PC-3 (cell line): ENCODE results near the gene LMAN2. TPM values are rescaled to one million over a fixed set of nuclear protein-coding genes. Genes with fewer than 3 reads are reported as not detected.

Experiments used
- ATAC-seq: fragments of 200-7000 bp; cut with Tn5 transposase; 2 replicates; pipeline ENCODE4 v1.9.1; 2020; ENCODE audit warnings: mild to moderate bottlenecking, moderate library complexity
- BruUV-seq: library from RNA; stranded (reverse); fragments of 400-500 nt; replicated peaks from 2 replicates; lab custom pipeline; 2021; lab: Mats Ljungman, UMichigan
- CTCF ChIA-PET: fragments of 300-600 bp; sonication (Branson Sonifier 250); formaldehyde crosslinking; loops from one replicate; lab custom pipeline; 2022; ENCODE audit warnings: antibody characterized with exemption; lab: Charles Lee
- POLR2A ChIA-PET: fragments of 300-600 bp; sonication (Branson Sonifier 250); formaldehyde crosslinking; loops from one replicate; lab custom pipeline; 2022; ENCODE audit warnings: antibody characterized with exemption; ENCODE audit not compliant: unreplicated experiment; lab: Charles Lee
- DNase-seq: peaks from one replicate; pipeline ENCODE4 v3.0.0-alpha.2; 2015
- H2AFZ ChIP-seq: fragments of 300-600 bp; sonication (generic); 2 replicates; pipeline ENCODE4 v1.6.0; 2016; ENCODE audit warnings: antibody characterized with exemption, low read length
- H3F3A ChIP-seq: fragments of 300-600 bp; sonication (generic); one replicate; pipeline ENCODE4 v1.6.0; 2017; ENCODE audit warnings: antibody characterized with exemption, low read length, control low read depth, mild to moderate bottlenecking; ENCODE audit not compliant: unreplicated experiment
- H3K27ac ChIP-seq: fragments of 300-600 bp; sonication (generic); 2 replicates; pipeline ENCODE4 v1.5.1; 2016; ENCODE audit warnings: mild to moderate bottlenecking, low read length
- H3K27me3 ChIP-seq: fragments of 300-600 bp; sonication (generic); 2 replicates; pipeline ENCODE4 v1.6.1; 2016; ENCODE audit warnings: low read length, mixed read lengths
- H3K36me3 ChIP-seq: fragments of 300-600 bp; sonication (generic); 2 replicates; pipeline ENCODE4 v1.6.1; 2016; ENCODE audit warnings: low read depth, mixed run types, low read length, mixed read lengths
- H3K4me1 ChIP-seq: fragments of 300-600 bp; sonication (generic); 2 replicates; pipeline ENCODE4 v1.5.1; 2016; ENCODE audit warnings: low read length; ENCODE audit not compliant: insufficient read depth
- H3K4me2 ChIP-seq: fragments of 300-600 bp; sonication (generic); 2 replicates; pipeline ENCODE4 v1.6.0; 2016; ENCODE audit warnings: low read length
- H3K4me3 ChIP-seq: fragments of 300-600 bp; sonication (generic); 2 replicates; pipeline ENCODE4 v1.5.1; 2016; ENCODE audit warnings: mild to moderate bottlenecking, low read length, mixed read lengths
- H3K79me2 ChIP-seq: fragments of 300-600 bp; sonication (generic); 2 replicates; pipeline ENCODE4 v1.6.1; 2017; ENCODE audit warnings: low read length, mixed read lengths
- H3K9ac ChIP-seq: fragments of 300-600 bp; sonication (generic); 2 replicates; pipeline ENCODE4 v1.6.0; 2016; ENCODE audit warnings: mild to moderate bottlenecking, low read length
- H3K9me2 ChIP-seq: fragments of 300-600 bp; sonication (generic); replicated peaks from 2 replicates; pipeline ENCODE4 v1.6.1; 2016; ENCODE audit warnings: mixed run types, low read length, mixed read lengths
- H3K9me3 ChIP-seq: fragments of 300-600 bp; sonication (generic); 2 replicates; pipeline ENCODE4 v1.6.1; 2016; ENCODE audit warnings: low read length, mixed read lengths
- H4K20me1 ChIP-seq: fragments of 300-600 bp; sonication (generic); 2 replicates; pipeline ENCODE4 v1.6.1; 2016; ENCODE audit warnings: low read length, mixed read lengths
- EZH2 ChIP-seq: fragments of 300-600 bp; sonication (generic); IDR thresholded peaks from one replicate; pipeline ENCODE4 v1.6.1; 2017; ENCODE audit warnings: antibody characterized with exemption, mild to moderate bottlenecking, low read length; ENCODE audit not compliant: unreplicated experiment
- EZH2phosphoT487 ChIP-seq: fragments of 300-600 bp; sonication (generic); IDR thresholded peaks from 2 replicates; pipeline ENCODE4 v1.6.1; 2018; ENCODE audit warnings: mild to moderate bottlenecking, antibody characterized with exemption, low read length, borderline replicate concordance
- intact Hi-C: fragments of 100-400 bp; cut with micrococcal nuclease; formaldehyde crosslinking; loops from 2 replicates; pipeline ENCODE4 v1.9.0; 2023
- total RNA-seq: library from RNA; depleted of rRNA; stranded (reverse); fragments of >200 nt; gene quantifications from 2 replicates; pipeline ENCODE4 v1.2.3, GENCODE V29; 2014
- TF ChIP-seq, protein P1 (sequence below): fragments of 300-600 bp; sonication (generic); conservative IDR thresholded peaks from 2 replicates; pipeline ENCODE4 v1.5.1; 2017; ENCODE audit warnings: antibody characterized with exemption, low read depth, mild to moderate bottlenecking, low read length

The LMAN2 gene
- total RNA-seq, 1 experiment from 2014 or later: 310 TPM

GRCh38 chr5:177300951-177301350, 50.5 kb downstream of the LMAN2 start:
- TF ChIP-seq, protein P1, sequence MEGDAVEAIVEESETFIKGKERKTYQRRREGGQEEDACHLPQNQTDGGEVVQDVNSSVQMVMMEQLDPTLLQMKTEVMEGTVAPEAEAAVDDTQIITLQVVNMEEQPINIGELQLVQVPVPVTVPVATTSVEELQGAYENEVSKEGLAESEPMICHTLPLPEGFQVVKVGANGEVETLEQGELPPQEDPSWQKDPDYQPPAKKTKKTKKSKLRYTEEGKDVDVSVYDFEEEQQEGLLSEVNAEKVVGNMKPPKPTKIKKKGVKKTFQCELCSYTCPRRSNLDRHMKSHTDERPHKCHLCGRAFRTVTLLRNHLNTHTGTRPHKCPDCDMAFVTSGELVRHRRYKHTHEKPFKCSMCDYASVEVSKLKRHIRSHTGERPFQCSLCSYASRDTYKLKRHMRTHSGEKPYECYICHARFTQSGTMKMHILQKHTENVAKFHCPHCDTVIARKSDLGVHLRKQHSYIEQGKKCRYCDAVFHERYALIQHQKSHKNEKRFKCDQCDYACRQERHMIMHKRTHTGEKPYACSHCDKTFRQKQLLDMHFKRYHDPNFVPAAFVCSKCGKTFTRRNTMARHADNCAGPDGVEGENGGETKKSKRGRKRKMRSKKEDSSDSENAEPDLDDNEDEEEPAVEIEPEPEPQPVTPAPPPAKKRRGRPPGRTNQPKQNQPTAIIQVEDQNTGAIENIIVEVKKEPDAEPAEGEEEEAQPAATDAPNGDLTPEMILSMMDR: no peak
- TF ChIP-seq EZH2phosphoT487 (no peak), EZH2 (no peak)
- Histone ChIP-seq H3K9ac (peak overlapping the region; percentile 63), H4K20me1 (peaks cover 22% of the 10 kb centered on the region), H3K9me3 (no peaks in the 10 kb centered on the region), H3K4me1 (peaks cover 50% of the 10 kb centered on the region), H3K27ac (peak overlapping the region; percentile 92), H3K36me3 (peaks cover 9% of the 10 kb centered on the region; the same call in 1 of the 2 replicates), H3K27me3 (no peaks in the 10 kb centered on the region), H2AFZ (no peak overlapping the region), H3F3A (peaks cover 19% of the 10 kb centered on the region), H3K79me2 (peaks cover 36% of the 10 kb centered on the region), H3K4me3 (peak overlapping the region; percentile 25; the same call in 1 of the 2 replicates), H3K4me2 (peak overlapping the region; percentile 62), H3K9me2 (no peaks in the 10 kb centered on the region)
- ATAC-seq: no peak
- intact Hi-C loops: loop anchor here (1.0 to 5.0 kb wide), 3 partner anchors 169 to 196 kb away; partner anchors contain the start of genes NSD1 and PDLIM7
- DNase-seq: peak; percentile 60
- no TSS peak for BruUV-seq
- POLR2A ChIA-PET: interaction anchor here (0.5 to 1.0 kb wide), 2 partner anchors 103 to 194 kb away, joined by 3 read pairs; no protein-coding TSS in a partner anchor
- CTCF ChIA-PET: interaction anchor here (1.4 to 1.8 kb wide), 3 partner anchors 9 to 189 kb away, joined by 4 to 8 read pairs (median 5); no protein-coding TSS in a partner anchor

DNA sequence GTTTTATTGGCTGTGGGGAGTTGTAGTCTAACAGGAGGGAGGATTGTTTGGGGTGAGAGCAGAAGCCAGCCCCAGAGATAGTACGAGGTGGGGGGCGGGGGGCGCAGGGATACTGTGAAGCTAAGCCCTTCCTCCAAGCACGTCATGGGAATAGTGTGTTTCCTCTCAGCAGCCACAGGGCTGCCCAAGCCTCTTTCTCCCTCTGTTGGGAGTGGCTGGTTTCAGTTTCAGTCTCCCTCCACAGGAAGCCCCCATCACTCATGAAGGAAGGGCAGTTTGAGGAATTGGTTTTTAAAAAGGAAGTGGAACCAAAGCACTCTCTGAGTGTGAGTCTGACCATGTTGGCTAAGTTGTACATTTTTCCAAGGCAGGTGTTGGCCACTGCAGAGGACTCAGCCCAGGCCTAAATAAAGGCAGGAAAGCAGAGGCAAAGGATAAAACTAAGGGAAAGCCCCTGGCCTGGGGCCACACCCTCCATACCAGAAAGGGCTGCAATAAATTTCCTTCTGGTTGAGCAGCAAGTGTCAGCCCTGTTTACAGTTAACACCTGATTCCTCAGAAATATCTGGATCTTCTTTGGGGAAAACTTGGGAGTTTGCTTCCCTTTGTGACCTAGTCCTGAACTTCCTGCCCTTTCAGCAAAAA, 51.1 kb downstream of the LMAN2 start:
- Histone ChIP-seq H3K27ac (peak overlapping the region; percentile 92), H3K9me3 (no peaks in the 10 kb centered on the region), H3K4me1 (peaks cover 44% of the 10 kb centered on the region), H4K20me1 (peaks cover 17% of the 10 kb centered on the region), H3K9ac (peak overlapping the region; percentile 63), H3K4me3 (peak overlapping the region; percentile 25; the same call in 1 of the 2 replicates), H3K9me2 (no peaks in the 10 kb centered on the region), H3K27me3 (no peaks in the 10 kb centered on the region), H3F3A (peaks cover 19% of the 10 kb centered on the region), H3K4me2 (peak overlapping the region; percentile 62), H2AFZ (no peak overlapping the region), H3K36me3 (peaks cover 6% of the 10 kb centered on the region; the same call in 1 of the 2 replicates), H3K79me2 (peaks cover 30% of the 10 kb centered on the region)
- ATAC-seq (no peak; the same call in 1 of the 2 replicates), DNase-seq (peak; percentile 56)
- CTCF ChIA-PET: interaction anchor here (0.7 to 1.8 kb wide), 3 partner anchors 30 to 188 kb away, joined by 3 to 5 read pairs (median 4); no protein-coding TSS in a partner anchor
- POLR2A ChIA-PET: no interaction called here
- TF ChIP-seq EZH2: no peak
- no peak for TF ChIP-seq EZH2phosphoT487
- TF ChIP-seq, protein P1: peak; percentile 43
- intact Hi-C loops: loop anchor here (5.0 kb wide), 2 partner anchors 168 to 197 kb away; partner anchors contain the start of genes NSD1 and PDLIM7
- no TSS peak for BruUV-seq
